Measurements from ENCODE around the gene SLC7A7. TPM values are rescaled to one million over a fixed set of nuclear protein-coding genes. Genes with fewer than 3 reads are reported as not detected.
"Not testable (repeated sequence)": the region's sequence is repeated elsewhere in the genome, so short reads cannot be mapped to it uniquely, and the experiment has no call there.

Gene SLC7A7
- total RNA-seq, 1 donor from 2014 or later = 157 TPM

DNA sequence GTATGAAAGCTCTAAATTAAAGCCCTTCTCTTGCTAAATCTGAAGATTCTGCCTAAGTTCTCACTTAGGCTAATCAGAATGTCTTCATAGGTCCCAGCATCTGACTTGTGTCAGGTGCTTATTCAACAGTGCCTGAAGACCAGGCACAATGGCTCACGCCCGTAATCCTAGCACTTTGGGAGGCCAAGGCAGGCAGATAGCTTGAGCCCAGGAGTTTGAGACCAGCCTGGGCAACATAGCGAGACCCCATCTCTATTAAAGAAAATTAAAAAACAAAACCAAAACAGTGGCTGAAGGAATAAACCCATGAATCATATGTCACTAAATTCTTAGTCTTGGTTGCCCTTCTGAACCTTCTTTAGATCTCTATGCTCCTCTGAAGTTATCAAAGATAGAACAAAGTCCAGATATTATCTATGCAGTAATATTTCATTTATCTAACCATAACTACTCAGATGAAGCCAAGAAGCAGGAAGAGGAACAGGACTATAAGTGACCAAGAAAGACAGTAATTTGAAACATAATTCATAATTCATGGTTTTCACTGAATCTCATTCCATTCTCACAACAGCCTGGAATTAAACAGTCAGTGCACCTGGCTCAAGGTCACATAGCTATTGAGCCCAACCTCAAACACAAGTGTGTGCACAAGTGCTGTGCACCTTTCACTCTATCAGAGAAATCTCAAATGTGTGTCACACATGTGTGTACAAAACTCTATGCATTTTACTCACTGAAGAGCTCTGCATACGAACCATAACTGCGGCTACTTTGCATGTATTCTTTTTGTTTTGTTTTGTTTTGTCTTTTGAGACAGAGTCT, 6.6 kb downstream of the SLC7A7 start:
- TF ChIP-seq, protein P1, sequence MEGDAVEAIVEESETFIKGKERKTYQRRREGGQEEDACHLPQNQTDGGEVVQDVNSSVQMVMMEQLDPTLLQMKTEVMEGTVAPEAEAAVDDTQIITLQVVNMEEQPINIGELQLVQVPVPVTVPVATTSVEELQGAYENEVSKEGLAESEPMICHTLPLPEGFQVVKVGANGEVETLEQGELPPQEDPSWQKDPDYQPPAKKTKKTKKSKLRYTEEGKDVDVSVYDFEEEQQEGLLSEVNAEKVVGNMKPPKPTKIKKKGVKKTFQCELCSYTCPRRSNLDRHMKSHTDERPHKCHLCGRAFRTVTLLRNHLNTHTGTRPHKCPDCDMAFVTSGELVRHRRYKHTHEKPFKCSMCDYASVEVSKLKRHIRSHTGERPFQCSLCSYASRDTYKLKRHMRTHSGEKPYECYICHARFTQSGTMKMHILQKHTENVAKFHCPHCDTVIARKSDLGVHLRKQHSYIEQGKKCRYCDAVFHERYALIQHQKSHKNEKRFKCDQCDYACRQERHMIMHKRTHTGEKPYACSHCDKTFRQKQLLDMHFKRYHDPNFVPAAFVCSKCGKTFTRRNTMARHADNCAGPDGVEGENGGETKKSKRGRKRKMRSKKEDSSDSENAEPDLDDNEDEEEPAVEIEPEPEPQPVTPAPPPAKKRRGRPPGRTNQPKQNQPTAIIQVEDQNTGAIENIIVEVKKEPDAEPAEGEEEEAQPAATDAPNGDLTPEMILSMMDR (IDR thresholded peaks at IDR 0.05) = no peak
- no peak for ATAC-seq
- Histone ChIP-seq H3K36me3 (no peaks in the 10 kb centered on the region), H3K9me3 (no peaks in the 10 kb centered on the region), H3K4me1 (no peaks in the 10 kb centered on the region), H3K27me3 (ENCODE audit: low read depth) (no peaks in the 10 kb centered on the region), H3K27ac (no peak overlapping the region), H3K4me3 (no peak overlapping the region)
- intact Hi-C loops (cut with DNase I) = no loop called here
- no peak for DNase-seq

DNA sequence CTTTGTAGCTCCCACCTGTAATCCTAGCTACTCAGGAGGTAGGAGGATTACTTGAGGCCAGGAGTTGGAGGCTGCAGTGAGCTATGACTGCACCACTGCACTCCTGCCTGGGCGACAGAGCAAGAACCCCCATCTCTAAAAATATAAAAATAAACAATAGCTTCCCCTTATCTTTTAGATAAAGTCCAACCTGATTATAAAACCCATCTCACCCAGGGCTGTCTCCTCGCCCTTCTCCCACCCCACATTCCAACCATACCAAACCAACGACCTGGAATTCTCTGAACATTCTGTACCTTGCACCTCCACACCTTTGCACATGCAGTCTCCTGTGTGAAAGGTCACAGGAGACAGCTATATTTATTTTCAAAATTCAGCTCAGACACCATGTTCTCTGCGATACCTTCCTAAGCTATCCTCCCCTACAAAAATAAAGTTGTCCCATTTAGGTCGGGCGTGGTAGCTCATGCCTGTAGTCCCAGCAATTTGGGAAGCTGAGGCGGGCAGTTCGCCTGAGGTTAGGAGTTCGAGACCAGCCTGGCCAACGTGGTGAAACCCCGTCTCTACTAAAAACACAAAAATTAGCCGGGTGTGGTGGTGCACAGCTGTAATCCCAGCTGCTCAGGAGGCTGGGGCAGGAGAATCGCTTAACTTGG, 7.7 kb downstream of the SLC7A7 start:
- no peaks in the 10 kb centered on the region for H3K36me3 ChIP-seq
- H3K4me1 ChIP-seq = no peaks in the 10 kb centered on the region
- H3K27me3 ChIP-seq (ENCODE audit: low read depth) = no peaks in the 10 kb centered on the region
- intact Hi-C loops (cut with DNase I) = no loop called here
- no peak overlapping the region for H3K4me3 ChIP-seq
- DNase-seq = no peak
- no peak overlapping the region for H3K27ac ChIP-seq
- H3K9me3 ChIP-seq = no peaks in the 10 kb centered on the region
- TF ChIP-seq, protein P1 (IDR thresholded peaks at IDR 0.05) = no peak
- ATAC-seq = peak; percentile 55 to 84

DNA sequence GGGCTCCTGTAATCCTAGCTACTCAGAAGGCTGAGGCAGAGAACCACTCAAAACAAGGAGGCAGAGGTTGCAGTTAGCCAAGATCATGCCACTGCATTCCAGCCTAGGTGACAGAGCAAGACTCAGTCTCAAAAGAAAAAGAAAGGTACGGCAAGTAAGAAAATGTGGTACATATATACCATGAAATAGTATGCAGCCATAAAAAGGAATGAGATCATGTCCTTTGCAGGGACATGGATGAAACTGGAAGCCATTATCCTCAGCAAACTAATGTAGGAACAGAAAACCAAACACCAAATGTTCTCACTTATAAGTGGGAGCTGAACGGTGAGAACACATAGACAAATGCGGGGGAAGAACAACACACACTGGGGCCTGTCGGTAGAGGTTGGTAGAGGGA, 10.0 kb downstream of the SLC7A7 start:
- H3K36me3 ChIP-seq; DNase-seq; H3K4me1 ChIP-seq; intact Hi-C loops (cut with DNase I); H3K4me3 ChIP-seq; ATAC-seq; H3K27me3 ChIP-seq (ENCODE audit: low read depth); H3K9me3 ChIP-seq; H3K27ac ChIP-seq: not testable (repeated sequence)

DNA sequence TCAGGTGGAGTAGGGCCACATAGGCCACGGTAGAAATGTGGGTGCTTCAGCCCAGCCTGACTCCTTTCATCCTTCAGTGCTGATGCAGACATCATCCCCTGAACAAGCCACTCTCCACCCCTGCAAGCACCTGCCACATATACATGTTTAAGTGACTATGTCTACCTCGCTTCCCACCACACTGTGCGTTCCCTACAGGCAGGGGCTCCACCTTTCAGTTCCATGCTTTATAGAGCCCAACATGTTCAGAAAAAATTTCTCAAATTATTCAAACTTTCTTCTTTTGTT, 11.6 kb downstream of the SLC7A7 start:
- TF ChIP-seq, protein P1 (IDR thresholded peaks at IDR 0.05) = no peak
- DNase-seq (no peak), ATAC-seq (no peak)
- Histone ChIP-seq H3K9me3 (no peaks in the 10 kb centered on the region), H3K4me3 (no peak overlapping the region), H3K36me3 (no peaks in the 10 kb centered on the region), H3K27me3 (ENCODE audit: low read depth) (no peaks in the 10 kb centered on the region), H3K4me1 (peaks cover 9% of the 10 kb centered on the region), H3K27ac (no peak overlapping the region)
- intact Hi-C loops (cut with DNase I) = no loop called here

DNA sequence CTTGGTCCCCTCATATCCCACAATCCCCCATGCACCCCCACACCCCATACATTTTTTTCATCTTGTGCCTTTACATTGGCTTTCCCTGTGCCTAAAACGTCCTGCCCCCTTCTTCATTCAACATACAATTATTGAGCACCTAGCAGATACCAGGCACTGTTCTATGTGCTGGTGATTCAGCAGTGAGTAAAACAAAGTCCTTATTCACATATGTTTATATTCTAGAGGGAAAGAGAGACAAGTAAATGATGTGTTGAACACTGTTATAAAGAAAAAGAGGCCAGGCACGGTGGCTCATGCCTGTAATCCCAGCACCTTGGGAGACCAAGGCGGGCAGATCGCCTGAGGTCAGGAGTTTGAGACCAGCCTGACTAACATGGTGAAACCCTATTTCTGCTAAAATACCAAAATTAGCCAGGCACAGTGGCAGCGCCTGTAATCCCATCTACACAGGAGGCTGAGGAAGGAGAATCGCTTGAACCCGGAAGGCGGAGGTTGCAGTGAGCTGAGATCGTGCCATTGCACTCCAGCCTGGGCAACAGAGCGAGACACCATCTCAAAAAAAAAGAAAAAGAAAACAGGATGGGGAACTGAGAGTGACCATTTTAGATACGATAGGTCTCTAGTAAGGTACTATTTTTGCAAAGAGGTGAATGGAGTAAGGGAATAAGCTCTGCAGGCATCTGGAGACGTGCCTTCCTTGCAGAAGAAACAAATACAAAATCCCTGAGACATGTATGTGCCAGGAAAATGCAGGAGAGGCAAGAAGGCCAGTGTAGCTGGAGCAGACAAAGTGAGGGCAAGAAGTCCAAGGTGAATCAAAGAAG, 12.2 kb downstream of the SLC7A7 start:
- H3K4me1 ChIP-seq = peaks cover 9% of the 10 kb centered on the region
- H3K4me3 ChIP-seq = no peak overlapping the region
- ATAC-seq (no peak), DNase-seq (no peak)
- TF ChIP-seq, protein P1 (IDR thresholded peaks at IDR 0.05) = no peak
- H3K27me3 ChIP-seq (ENCODE audit: low read depth) = no peaks in the 10 kb centered on the region
- H3K27ac ChIP-seq = no peak overlapping the region
- no peaks in the 10 kb centered on the region for H3K9me3 ChIP-seq
- H3K36me3 ChIP-seq = no peaks in the 10 kb centered on the region
- intact Hi-C loops (cut with DNase I) = no loop called here

Measured in lower lobe of right lung (tissue), 2 donors.